SK-N-SH (cell line): ENCODE data around the gene SLBP.

Source experiments
- CHD2 ChIP-seq: fragments of 150-350 bp; IDR thresholded peaks from 2 replicates; pipeline ENCODE4 v1.6.1; 2018; ENCODE audit warnings: low read length; ENCODE audit not compliant: partially characterized antibody
- YY1 ChIP-seq: IDR thresholded peaks from 2 replicates; pipeline ENCODE4 v1.4.0; 2012; ENCODE audit warnings: low read depth, mild to moderate bottlenecking
- TF ChIP-seq, protein P1 (sequence below): fragments of 200-600 bp; sonication (generic); IDR thresholded peaks from 2 replicates; pipeline ENCODE4 v1.6.1; 2017; ENCODE audit warnings: antibody characterized with exemption, mild to moderate bottlenecking, moderate library complexity

DNA sequence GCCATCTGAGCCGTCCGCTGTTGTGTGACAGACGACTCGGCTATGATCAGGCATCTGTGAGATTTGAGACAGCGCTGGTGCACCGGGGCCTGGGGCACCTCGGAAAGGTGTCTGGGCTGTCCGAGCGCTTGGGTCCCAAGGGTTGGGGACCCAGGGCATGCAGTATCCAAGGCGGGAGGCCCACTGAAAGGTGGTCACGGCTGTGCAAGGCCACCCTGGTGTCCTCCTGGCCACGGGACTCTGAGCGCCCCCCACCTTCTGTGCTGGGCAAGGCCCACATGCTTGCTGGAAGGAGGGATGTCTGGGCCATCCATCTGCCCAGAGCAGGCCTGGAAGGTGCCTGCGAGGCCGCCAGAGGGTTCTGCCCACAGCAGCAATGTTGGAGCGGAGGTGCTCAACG lies 29.1 kb upstream of the SLBP start:
- TF ChIP-seq, protein P1, sequence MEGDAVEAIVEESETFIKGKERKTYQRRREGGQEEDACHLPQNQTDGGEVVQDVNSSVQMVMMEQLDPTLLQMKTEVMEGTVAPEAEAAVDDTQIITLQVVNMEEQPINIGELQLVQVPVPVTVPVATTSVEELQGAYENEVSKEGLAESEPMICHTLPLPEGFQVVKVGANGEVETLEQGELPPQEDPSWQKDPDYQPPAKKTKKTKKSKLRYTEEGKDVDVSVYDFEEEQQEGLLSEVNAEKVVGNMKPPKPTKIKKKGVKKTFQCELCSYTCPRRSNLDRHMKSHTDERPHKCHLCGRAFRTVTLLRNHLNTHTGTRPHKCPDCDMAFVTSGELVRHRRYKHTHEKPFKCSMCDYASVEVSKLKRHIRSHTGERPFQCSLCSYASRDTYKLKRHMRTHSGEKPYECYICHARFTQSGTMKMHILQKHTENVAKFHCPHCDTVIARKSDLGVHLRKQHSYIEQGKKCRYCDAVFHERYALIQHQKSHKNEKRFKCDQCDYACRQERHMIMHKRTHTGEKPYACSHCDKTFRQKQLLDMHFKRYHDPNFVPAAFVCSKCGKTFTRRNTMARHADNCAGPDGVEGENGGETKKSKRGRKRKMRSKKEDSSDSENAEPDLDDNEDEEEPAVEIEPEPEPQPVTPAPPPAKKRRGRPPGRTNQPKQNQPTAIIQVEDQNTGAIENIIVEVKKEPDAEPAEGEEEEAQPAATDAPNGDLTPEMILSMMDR = no peak
- TF ChIP-seq YY1 (no peak), CHD2 (no peak)
